HuH-7.5 (cell line): ENCODE measurements around the gene MAP3K12.
"Not testable (repeated sequence)": the region's sequence is repeated elsewhere in the genome, so short reads cannot be mapped to it uniquely, and the experiment has no call there.

ENCODE experiments used
- DNase-seq: peaks from one replicate; pipeline ENCODE4 v3.0.0; 2011; ENCODE audit warnings: low spot score

Gene MAP3K12

GRCh38 chr12:53489242-53489864 lies 9.9 kb downstream of the MAP3K12 start:
- DNase-seq: no peak

- DNase-seq: no peak
Observed at GRCh38 chr12:53486736-53487487, 12.3 kb downstream of the MAP3K12 start.

GRCh38 chr12:53485955-53486735 lies 13.1 kb downstream of the MAP3K12 start:
- DNase-seq: no peak

GRCh38 chr12:53484686-53485575 lies 14.3 kb downstream of the MAP3K12 start:
- no peak for DNase-seq

- no peak for DNase-seq
Observed at GRCh38 chr12:53483979-53484377, 15.3 kb downstream of the MAP3K12 start.

- DNase-seq: no peak
Observed at GRCh38 chr12:53483225-53483978, 15.9 kb downstream of the MAP3K12 start.

GRCh38 chr12:53482626-53483168 lies 16.6 kb downstream of the MAP3K12 start:
- no peak for DNase-seq

- DNase-seq: no peak
Observed at GRCh38 chr12:53481939-53482586, 17.2 kb downstream of the MAP3K12 start.

- DNase-seq: not testable (repeated sequence)
Observed at GRCh38 chr12:53481458-53481857, 17.8 kb downstream of the MAP3K12 start.

GRCh38 chr12:53480491-53481442 lies 18.5 kb downstream of the MAP3K12 start:
- no peak for DNase-seq

- DNase-seq: no peak
Observed at GRCh38 chr12:53479331-53479730, 19.9 kb downstream of the MAP3K12 start.

- no peak for DNase-seq
Observed at GRCh38 chr12:53478865-53479264, 20.4 kb downstream of the MAP3K12 start.

- DNase-seq: no peak
Observed at GRCh38 chr12:53476769-53477209, 22.5 kb downstream of the MAP3K12 start.

GRCh38 chr12:53474819-53475218 lies 24.4 kb downstream of the MAP3K12 start:
- no peak for DNase-seq

GRCh38 chr12:53474077-53474476 lies 25.2 kb downstream of the MAP3K12 start:
- no peak for DNase-seq

GRCh38 chr12:53472056-53472582 lies 27.1 kb downstream of the MAP3K12 start:
- no peak for DNase-seq

GRCh38 chr12:53468282-53468681 lies 31.0 kb downstream of the MAP3K12 start:
- DNase-seq: no peak

GRCh38 chr12:53467880-53468279 lies 31.4 kb downstream of the MAP3K12 start:
- no peak for DNase-seq

- DNase-seq: no peak
Observed at GRCh38 chr12:53467082-53467481, 32.2 kb downstream of the MAP3K12 start.
